ENCODE data around the gene METRNL.

DNA sequence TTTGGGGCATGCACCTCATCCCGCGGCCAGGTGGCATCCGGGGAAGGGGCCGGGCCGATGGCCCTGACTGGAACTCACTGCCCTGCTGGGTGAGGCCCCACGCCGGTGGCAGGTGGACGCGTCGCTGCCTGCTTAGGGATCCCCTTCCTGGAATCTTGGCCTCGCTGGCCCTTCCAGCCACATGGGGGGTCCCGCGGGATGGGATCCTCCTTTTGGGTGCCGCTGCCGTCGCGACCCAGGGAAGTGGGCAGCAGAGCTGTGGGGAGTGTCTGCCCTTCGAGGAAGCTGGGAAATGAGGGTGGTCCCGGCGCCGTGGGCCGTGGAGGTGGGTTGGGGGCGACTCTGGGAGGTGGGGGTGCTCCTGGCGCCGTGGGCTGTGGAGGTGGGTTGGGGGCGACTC, 12.8 kb downstream of the METRNL start:
- TF ChIP-seq, protein P1, sequence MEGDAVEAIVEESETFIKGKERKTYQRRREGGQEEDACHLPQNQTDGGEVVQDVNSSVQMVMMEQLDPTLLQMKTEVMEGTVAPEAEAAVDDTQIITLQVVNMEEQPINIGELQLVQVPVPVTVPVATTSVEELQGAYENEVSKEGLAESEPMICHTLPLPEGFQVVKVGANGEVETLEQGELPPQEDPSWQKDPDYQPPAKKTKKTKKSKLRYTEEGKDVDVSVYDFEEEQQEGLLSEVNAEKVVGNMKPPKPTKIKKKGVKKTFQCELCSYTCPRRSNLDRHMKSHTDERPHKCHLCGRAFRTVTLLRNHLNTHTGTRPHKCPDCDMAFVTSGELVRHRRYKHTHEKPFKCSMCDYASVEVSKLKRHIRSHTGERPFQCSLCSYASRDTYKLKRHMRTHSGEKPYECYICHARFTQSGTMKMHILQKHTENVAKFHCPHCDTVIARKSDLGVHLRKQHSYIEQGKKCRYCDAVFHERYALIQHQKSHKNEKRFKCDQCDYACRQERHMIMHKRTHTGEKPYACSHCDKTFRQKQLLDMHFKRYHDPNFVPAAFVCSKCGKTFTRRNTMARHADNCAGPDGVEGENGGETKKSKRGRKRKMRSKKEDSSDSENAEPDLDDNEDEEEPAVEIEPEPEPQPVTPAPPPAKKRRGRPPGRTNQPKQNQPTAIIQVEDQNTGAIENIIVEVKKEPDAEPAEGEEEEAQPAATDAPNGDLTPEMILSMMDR (IDR thresholded peaks at IDR 0.05; ENCODE audit: borderline replicate concordance, extremely low read depth, low read length, poor library complexity, severe bottlenecking), result no peak
- TF ChIP-seq EZH2 (IDR thresholded peaks at IDR 0.05; ENCODE audit: borderline replicate concordance, low read depth, low read length, severe bottlenecking), result no peak

All from DND-41 (cell line).